ENCODE data around the gene STK17A. TPM values are rescaled to one million over a fixed set of nuclear protein-coding genes. Genes with fewer than 3 reads are reported as not detected.
A peak's percentile ranks its signal among the peaks of the same experiment; 100 is the strongest.

STK17A gene
- polyA plus RNA-seq, 3 donors: 2.8 to 14.1 (median 9.5) TPM

- Histone ChIP-seq H3K4me3 (replicated peaks in 1 of 3; ENCODE audit: low read depth in 2 of 3, low read length in 3 of 3) (peak overlapping the region in 1 of 3 experiments; percentile 18), H3K9ac (ENCODE audit: insufficient read depth, low read length, poor library complexity, severe bottlenecking) (peak overlapping the region; percentile 43), H2AFZ (ENCODE audit: insufficient read depth, low read depth, low read length, poor library complexity, severe bottlenecking) (no peak overlapping the region), H3K27me3 (ENCODE audit: control insufficient read depth in 2 of 2, insufficient read depth in 2 of 2, low read length in 2 of 2) (no peaks in the 10 kb centered on the region), H4K20me1 (ENCODE audit: insufficient read depth, low read length) (peaks cover 30% of the 10 kb centered on the region), H3K27ac (ENCODE audit: low read depth in 1 of 2, low read length in 2 of 2) (peak overlapping the region in 1 of 2 donors; percentile 63), H3K9me3 (replicated peaks in 1 of 2; ENCODE audit: control insufficient read depth in 1 of 2, insufficient read depth in 1 of 2, low read length in 2 of 2) (no peaks in the 10 kb centered on the region), H3K79me2 (ENCODE audit: insufficient read depth, low read length) (peaks cover 3% of the 10 kb centered on the region), H3K4me2 (replicated peaks; ENCODE audit: extremely low read depth, low read length, poor library complexity, severe bottlenecking) (peak overlapping the region; percentile 34), H3K36me3 (replicated peaks in 1 of 2; ENCODE audit: control insufficient read depth in 1 of 2, insufficient read depth in 2 of 2, low read length in 2 of 2) (peaks cover 26 to 35% of the 10 kb centered on the region in 2 donors), H3K4me1 (ENCODE audit: control insufficient read depth in 1 of 2, insufficient read depth in 2 of 2, low read length in 2 of 2) (peaks cover 43 to 47% of the 10 kb centered on the region in 2 donors)
- DNase-seq: peak; percentile 8 to 12 (median 11)
- Mint-ChIP-seq H3K4me3 (no peak overlapping the region), H3K36me3 (peaks cover 45 to 54% of the 10 kb centered on the region in 2 donors), H3K27ac (peak overlapping the region; percentile 40 to 86 (median 68)), H3K9me3 (no peaks in the 10 kb centered on the region), H3K27me3 (ENCODE audit: low read depth in 3 of 3) (peaks cover 0 to 3% (median 1%) of the 10 kb centered on the region in 3 donors), H3K4me1 (peaks cover 54% of the 10 kb centered on the region)
- TF ChIP-seq CTCF (IDR thresholded peaks at IDR 0.05): no peak
- intact Hi-C loops (cut with micrococcal nuclease): no loop called here
- WGBS (ENCODE audit: insufficient coverage): 4% methylated on average over 3 of the region's 8 CpGs
Measured at GRCh38 chr7:43648473-43649406, 65.8 kb downstream of the STK17A start.

GRCh38 chr7:43649755-43650274 lies 66.9 kb downstream of the STK17A start:
- H2AFZ ChIP-seq (ENCODE audit: insufficient read depth, low read depth, low read length, poor library complexity, severe bottlenecking): no peak overlapping the region
- H3K9ac ChIP-seq (ENCODE audit: insufficient read depth, low read length, poor library complexity, severe bottlenecking): no peak overlapping the region
- peak overlapping the region in 1 of 2 donors; percentile 46 for H3K27ac ChIP-seq (ENCODE audit: low read depth in 1 of 2, low read length in 2 of 2)
- peaks cover 43 to 47% of the 10 kb centered on the region in 2 donors for H3K4me1 ChIP-seq (ENCODE audit: control insufficient read depth in 1 of 2, insufficient read depth in 2 of 2, low read length in 2 of 2)
- DNase-seq: peak; percentile 29 to 36 (median 35)
- H3K4me2 ChIP-seq (replicated peaks; ENCODE audit: extremely low read depth, low read length, poor library complexity, severe bottlenecking): peak overlapping the region; percentile 42
- H3K36me3 ChIP-seq (replicated peaks in 1 of 2; ENCODE audit: control insufficient read depth in 1 of 2, insufficient read depth in 2 of 2, low read length in 2 of 2): peaks cover 17 to 25% of the 10 kb centered on the region in 2 donors
- H3K4me1 Mint-ChIP-seq: peaks cover 58% of the 10 kb centered on the region
- 2% methylated on average over 4 of the region's 4 CpGs for WGBS (ENCODE audit: insufficient coverage)
- intact Hi-C loops (cut with micrococcal nuclease): no loop called here
- peak overlapping the region in 1 of 3 experiments; percentile 26 for H3K4me3 ChIP-seq (replicated peaks in 1 of 3; ENCODE audit: low read depth in 2 of 3, low read length in 3 of 3)
- H3K9me3 Mint-ChIP-seq: no peaks in the 10 kb centered on the region
- no peak for TF ChIP-seq CTCF (IDR thresholded peaks at IDR 0.05)
- H3K36me3 Mint-ChIP-seq: peaks cover 42 to 48% of the 10 kb centered on the region in 2 donors
- H3K4me3 Mint-ChIP-seq: peak overlapping the region in 1 of 2 donors; percentile 35
- H3K79me2 ChIP-seq (ENCODE audit: insufficient read depth, low read length): peaks cover 3% of the 10 kb centered on the region
- H3K27me3 ChIP-seq (ENCODE audit: control insufficient read depth in 2 of 2, insufficient read depth in 2 of 2, low read length in 2 of 2): no peaks in the 10 kb centered on the region
- peaks cover 30% of the 10 kb centered on the region for H4K20me1 ChIP-seq (ENCODE audit: insufficient read depth, low read length)
- H3K27me3 Mint-ChIP-seq (ENCODE audit: low read depth in 3 of 3): peaks cover 0 to 3% (median 1%) of the 10 kb centered on the region in 3 donors
- H3K9me3 ChIP-seq (replicated peaks in 1 of 2; ENCODE audit: control insufficient read depth in 1 of 2, insufficient read depth in 1 of 2, low read length in 2 of 2): no peaks in the 10 kb centered on the region
- H3K27ac Mint-ChIP-seq: peak overlapping the region in 4 of 7 donors; percentile 32 to 68 (median 44)

Data from CD14-positive monocyte (primary cell).